Epithelial cell of esophagus (primary cell): Measurements from ENCODE around the gene YBEY.

Experiments
- DNase-seq: peaks from one replicate; pipeline ENCODE4 v3.0.0; 2010; ENCODE audit warnings: low read depth
- H3K4me3 ChIP-seq: 2 replicates; pipeline ENCODE4 v1.5.1; 2011; ENCODE audit warnings: mild to moderate bottlenecking, low read length, control low read depth
- TF ChIP-seq, protein P1 (sequence below): IDR thresholded peaks from 2 replicates; pipeline ENCODE4 v1.5.1; 2011; ENCODE audit warnings: low read depth, mild to moderate bottlenecking, low read length, control low read depth, inconsistent platforms; ENCODE audit not compliant: insufficient read depth; ENCODE audit errors: missing control alignments

Gene YBEY

DNA sequence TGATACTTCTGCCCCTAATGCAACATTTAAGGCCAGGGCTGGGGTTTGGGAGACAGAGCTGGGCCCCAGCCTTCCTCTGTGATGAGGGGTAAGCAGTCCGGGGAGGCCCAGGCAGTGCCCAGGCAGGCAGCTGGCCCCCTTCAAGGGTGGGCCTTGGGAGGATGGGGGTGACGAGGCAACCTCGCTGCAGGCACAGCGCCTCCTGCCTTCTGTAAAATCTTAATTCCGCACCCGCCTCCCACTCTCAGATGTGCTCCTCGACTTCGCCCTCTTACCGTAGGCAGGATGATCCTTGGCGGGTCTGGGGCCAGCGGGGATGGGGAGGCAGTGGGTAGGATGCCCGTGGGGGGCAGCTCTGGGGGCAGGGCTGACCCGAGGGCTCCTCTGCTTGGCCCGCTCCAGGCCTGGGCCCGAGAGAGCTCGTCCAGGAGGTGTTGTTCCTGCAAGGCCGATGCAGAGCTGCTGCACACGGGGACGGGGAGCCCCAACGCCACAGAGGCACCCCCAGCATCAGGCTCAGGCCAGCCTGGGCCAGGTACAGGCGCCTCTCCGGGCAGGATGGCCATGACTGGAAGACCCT is 28.4 kb downstream of the YBEY start:
- no peak overlapping the region for H3K4me3 ChIP-seq
- TF ChIP-seq, protein P1, sequence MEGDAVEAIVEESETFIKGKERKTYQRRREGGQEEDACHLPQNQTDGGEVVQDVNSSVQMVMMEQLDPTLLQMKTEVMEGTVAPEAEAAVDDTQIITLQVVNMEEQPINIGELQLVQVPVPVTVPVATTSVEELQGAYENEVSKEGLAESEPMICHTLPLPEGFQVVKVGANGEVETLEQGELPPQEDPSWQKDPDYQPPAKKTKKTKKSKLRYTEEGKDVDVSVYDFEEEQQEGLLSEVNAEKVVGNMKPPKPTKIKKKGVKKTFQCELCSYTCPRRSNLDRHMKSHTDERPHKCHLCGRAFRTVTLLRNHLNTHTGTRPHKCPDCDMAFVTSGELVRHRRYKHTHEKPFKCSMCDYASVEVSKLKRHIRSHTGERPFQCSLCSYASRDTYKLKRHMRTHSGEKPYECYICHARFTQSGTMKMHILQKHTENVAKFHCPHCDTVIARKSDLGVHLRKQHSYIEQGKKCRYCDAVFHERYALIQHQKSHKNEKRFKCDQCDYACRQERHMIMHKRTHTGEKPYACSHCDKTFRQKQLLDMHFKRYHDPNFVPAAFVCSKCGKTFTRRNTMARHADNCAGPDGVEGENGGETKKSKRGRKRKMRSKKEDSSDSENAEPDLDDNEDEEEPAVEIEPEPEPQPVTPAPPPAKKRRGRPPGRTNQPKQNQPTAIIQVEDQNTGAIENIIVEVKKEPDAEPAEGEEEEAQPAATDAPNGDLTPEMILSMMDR: no peak
- no peak for DNase-seq

DNA sequence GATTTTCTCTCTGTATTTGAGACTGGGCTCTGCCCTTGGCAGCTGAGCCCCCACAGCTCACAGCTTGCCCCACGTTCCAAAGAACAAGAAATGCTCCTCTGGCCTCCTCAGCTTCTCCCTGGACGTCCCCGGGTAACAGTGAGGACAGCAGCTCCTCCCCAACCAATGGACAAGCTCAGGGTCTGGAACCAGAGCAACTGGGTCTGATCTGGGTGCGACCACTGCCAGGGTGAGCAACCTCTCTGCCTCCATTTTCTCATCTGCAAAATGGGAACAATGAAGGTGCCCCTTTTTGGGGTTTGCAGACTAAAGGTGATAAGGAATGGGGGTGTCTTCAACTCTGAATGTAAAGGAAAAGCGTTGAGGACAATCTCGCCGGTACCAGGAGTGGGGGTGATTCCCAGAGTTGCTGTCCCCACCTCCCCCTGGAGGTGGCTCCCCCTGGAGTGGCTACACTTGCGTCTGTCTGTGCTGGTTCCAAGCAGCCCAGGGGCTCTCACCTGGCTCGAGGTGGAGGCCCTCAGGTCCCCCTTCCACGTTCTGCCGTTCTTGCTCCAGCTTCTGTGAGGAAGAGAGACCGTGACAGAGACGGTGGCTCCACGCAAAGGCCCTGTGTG is 30.7 kb downstream of the YBEY start:
- H3K4me3 ChIP-seq: no peak overlapping the region
- DNase-seq: no peak
- TF ChIP-seq, protein P1: no peak

DNA sequence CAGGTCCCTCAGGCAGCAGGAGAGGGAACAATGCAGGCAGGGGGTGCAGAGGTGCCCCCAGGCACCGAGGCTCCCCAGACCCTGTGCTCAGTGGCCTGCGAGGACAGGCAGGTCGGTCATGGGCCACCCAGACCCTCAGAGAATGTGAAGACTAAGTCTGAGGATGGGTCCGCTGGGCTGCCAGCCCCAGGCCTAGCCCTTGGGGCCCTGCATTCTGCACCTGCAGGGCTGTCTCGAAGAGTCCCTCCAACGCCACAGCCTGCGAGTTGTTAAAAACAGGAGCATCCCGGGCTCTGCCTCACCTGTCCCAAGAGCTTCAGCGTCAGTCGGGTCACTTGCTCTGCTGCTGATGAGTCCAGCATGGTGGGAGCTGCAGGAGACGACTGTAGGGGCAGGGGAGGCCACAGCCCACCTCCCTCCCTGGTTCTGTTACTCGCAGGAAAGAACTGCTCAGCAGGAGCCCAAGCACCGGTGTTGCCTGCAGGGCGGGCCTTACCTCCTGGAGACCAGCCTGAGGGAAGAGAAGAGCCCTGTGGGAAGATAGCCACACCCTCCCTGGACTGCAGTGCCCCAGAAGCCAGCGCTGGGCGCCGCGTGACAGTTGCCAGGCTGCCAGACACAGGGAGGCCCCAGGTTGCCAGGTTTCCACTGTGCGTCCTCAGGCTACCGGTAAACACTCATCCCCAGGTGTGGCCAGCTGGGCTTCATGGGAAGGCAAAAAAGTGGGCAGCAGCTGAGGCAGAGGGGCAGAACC is 31.7 kb downstream of the YBEY start:
- TF ChIP-seq, protein P1: no peak
- no peak for DNase-seq
- no peak overlapping the region for H3K4me3 ChIP-seq

DNA sequence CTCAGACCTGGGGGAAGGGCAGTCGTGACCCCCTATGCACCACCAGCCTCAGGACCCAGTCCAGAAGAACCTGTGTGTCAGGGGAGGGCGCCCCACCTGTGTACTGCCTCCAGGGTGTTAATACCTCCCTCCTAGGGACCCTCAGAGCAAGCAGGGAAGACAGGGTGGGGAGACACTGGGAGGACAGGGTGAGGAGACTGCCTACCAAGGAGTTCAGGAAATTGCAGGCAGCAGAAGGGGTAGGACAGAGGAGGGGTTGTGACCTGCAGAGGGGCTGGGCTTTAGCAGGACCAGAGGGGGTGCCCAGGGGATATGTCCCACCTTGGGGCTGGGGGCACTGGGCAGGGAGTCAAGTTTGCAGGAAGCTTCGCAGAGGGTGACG is 32.3 kb downstream of the YBEY start:
- TF ChIP-seq, protein P1: no peak
- no peak overlapping the region for H3K4me3 ChIP-seq
- no peak for DNase-seq

DNA sequence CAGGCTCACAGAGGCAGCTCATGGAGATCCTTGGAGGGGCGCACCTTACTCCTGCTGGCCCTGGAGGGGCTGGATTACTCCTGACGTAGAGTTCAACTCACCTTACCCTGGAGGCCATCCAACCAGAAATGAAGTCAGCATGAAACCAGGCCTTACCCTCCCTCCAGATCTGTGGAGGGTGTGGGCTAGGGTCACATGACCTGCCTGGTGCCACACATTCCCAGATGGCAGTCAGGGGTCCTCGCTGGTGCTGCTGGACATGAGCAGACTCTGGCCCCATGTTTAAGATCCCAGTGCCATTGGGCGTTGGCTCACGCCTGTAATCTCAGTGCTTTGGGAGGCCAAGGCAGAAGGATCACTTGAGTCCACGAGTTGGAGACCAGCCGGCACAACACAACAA is 33.0 kb downstream of the YBEY start:
- no peak overlapping the region for H3K4me3 ChIP-seq
- TF ChIP-seq, protein P1: no peak
- DNase-seq: no peak

DNA sequence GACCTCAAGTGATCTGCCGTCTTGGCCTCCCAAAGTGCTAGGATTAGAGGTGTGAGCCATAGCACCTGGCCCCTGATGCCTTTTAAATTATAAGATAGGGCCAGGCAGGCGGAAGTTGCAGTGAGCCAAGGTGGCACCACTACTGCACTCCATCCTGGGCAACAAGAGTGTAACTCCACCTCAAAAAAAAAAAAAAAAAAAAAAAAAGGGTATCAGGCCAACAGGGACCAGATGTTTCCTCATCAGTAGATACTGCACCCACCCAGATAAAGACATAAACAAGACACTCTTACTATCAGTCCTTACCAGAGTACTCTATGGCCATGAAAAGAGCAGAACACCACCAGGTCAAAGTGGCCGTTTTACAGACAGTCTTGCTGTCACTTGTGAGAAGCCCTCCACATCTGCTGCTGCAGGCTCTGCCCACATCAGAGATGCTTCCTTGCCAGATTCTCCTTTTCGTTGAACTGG is 34.2 kb downstream of the YBEY start:
- no peak for DNase-seq
- TF ChIP-seq, protein P1: no peak
- no peak overlapping the region for H3K4me3 ChIP-seq
